HepG2 (cell line): ENCODE measurements around the gene GCG. TPM values are rescaled to one million over a fixed set of nuclear protein-coding genes. Genes with fewer than 3 reads are reported as not detected.

Experiments
- ATF2 ChIP-seq: sonication (generic); formaldehyde crosslinking; IDR thresholded peaks from 2 replicates; pipeline ENCODE4 v1.4.0; 2020; ENCODE audit warnings: missing genetic modification reagents
- CCAR2 ChIP-seq: fragments of 200-400 bp; formaldehyde crosslinking; optimal IDR thresholded peaks from 2 replicates; pipeline ENCODE3; 2018; ENCODE audit warnings: low read depth, mild to moderate bottlenecking, low read length, moderate library complexity
- E2F5 ChIP-seq: sonication (generic); formaldehyde crosslinking; conservative IDR thresholded peaks from 2 replicates; pipeline ENCODE4 v1.4.0; 2020; ENCODE audit warnings: missing genetic modification reagents
- ELF1 ChIP-seq: sonication (generic); formaldehyde crosslinking; IDR thresholded peaks from 2 replicates; pipeline ENCODE4 v1.4.0; 2020; ENCODE audit warnings: missing genetic modification reagents
- ELF4 ChIP-seq: sonication (generic); formaldehyde crosslinking; IDR thresholded peaks from 2 replicates; pipeline ENCODE4 v1.5.0; 2020; ENCODE audit warnings: missing genetic modification reagents, mild to moderate bottlenecking, moderate library complexity, borderline replicate concordance
- FOSL1 ChIP-seq: sonication (generic); formaldehyde crosslinking; IDR thresholded peaks from 2 replicates; pipeline ENCODE4 v1.9.0; 2021; ENCODE audit warnings: missing genetic modification reagents, borderline replicate concordance
- HHEX ChIP-seq: IDR thresholded peaks from 2 replicates; pipeline ENCODE4 v1.6.1; 2016; ENCODE audit warnings: control low read depth
- HIVEP1 ChIP-seq: sonication (generic); formaldehyde crosslinking; IDR thresholded peaks from 2 replicates; pipeline ENCODE4 v1.4.0; 2020; ENCODE audit warnings: mild to moderate bottlenecking, missing genetic modification reagents
- HNRNPLL ChIP-seq: fragments of 200-400 bp; formaldehyde crosslinking; IDR thresholded peaks from 2 replicates; pipeline ENCODE4 v1.6.1; 2017; ENCODE audit warnings: mild to moderate bottlenecking, low read depth, low read length; ENCODE audit not compliant: poor library complexity, severe bottlenecking
- MAFF ChIP-seq: IDR thresholded peaks from 2 replicates; pipeline ENCODE4 v1.6.1; 2011; ENCODE audit warnings: low read depth, low read length, improper control_type of control experiment
- MYNN ChIP-seq: sonication (generic); formaldehyde crosslinking; IDR thresholded peaks from 2 replicates; pipeline ENCODE4 v1.4.0; 2020; ENCODE audit warnings: mild to moderate bottlenecking, low read depth, missing genetic modification reagents
- RXRA ChIP-seq: sonication (generic); formaldehyde crosslinking; IDR thresholded peaks from 2 replicates; pipeline ENCODE4 v1.5.1; 2020; ENCODE audit warnings: missing genetic modification reagents
- THAP7 ChIP-seq: sonication (generic); formaldehyde crosslinking; IDR thresholded peaks from 2 replicates; pipeline ENCODE4 v1.8.1; 2023; ENCODE audit warnings: mild to moderate bottlenecking, missing genetic modification reagents
- ZNF543 ChIP-seq: sonication (generic); formaldehyde crosslinking; IDR thresholded peaks from 2 replicates; pipeline ENCODE4 v1.4.0; 2020; ENCODE audit warnings: mild to moderate bottlenecking, missing genetic modification reagents
- ZNF646 ChIP-seq: sonication (generic); formaldehyde crosslinking; IDR thresholded peaks from 2 replicates; pipeline ENCODE4 v1.9.0; 2021; ENCODE audit warnings: mild to moderate bottlenecking, missing genetic modification reagents
- ZSCAN9 ChIP-seq: IDR thresholded peaks from 2 replicates; pipeline ENCODE4 v1.6.1; 2016; ENCODE audit warnings: borderline replicate concordance
- polyA plus RNA-seq, 8 experiments: library from polyadenylated mRNA; depleted of rRNA in 3 of 8; stranded (reverse) in 7 of 8; unstranded in 1 of 8; fragments of >200 nt; fragmentation: Illumina TruSeq in 4 of 8; extraction: Trizol in 4 of 8; gene quantifications; 2 replicates each; pipeline versions ENCODE4 v1.2.1 to v1.2.3, GENCODE V29; 2011 to 2016; ENCODE audit warnings: low read depth in 4 of 8, missing spikeins in 1 of 8, mixed read lengths in 1 of 8; ENCODE audit not compliant: insufficient read depth in 1 of 8
- total RNA-seq, 5 experiments: library from RNA; depleted of rRNA; stranded (reverse); fragments of >200 nt; fragmentation: Illumina TruSeq; extraction: Trizol; gene quantifications; 2 replicates each; pipeline ENCODE4 v1.2.3, GENCODE V29; 2016; ENCODE audit warnings: low read depth in 1 of 5

Gene GCG
- total and polyA plus RNA-seq, 2 of the 13 experiments (the other 11 are each of a cell fraction or from before 2014, with no cell fraction given): not detected

GRCh38 chr2:162113776-162114168, 38.3 kb downstream of the GCG start (continued):
- no peak for TF ChIP-seq E2F5 (CRISPR knock-in tag)
- TF ChIP-seq ELF1 (CRISPR knock-in tag): peak; percentile 27; the same call in 1 of the 2 replicates
- no peak for TF ChIP-seq ZNF543 (CRISPR knock-in tag)
- peak; percentile 76; the same call in 1 of the 2 replicates for TF ChIP-seq RXRA (CRISPR knock-in tag)
- peak; percentile 98 for TF ChIP-seq ZSCAN9
- peak; percentile 74 for TF ChIP-seq MAFF
- no peak for TF ChIP-seq MYNN (CRISPR knock-in tag)
- peak; percentile 8; the same call in 1 of the 2 replicates for TF ChIP-seq HHEX (CRISPR knock-in tag)
- peak; percentile 92 for TF ChIP-seq ATF2
- TF ChIP-seq HNRNPLL: no peak
- TF ChIP-seq THAP7 (CRISPR knock-in tag): no peak
- TF ChIP-seq HIVEP1 (CRISPR knock-in tag): no peak
- peak; percentile 71; the same call in 1 of the 2 replicates for TF ChIP-seq ZNF646 (CRISPR knock-in tag)
- TF ChIP-seq FOSL1 (CRISPR knock-in tag): no peak
- no peak for TF ChIP-seq ELF4 (CRISPR knock-in tag)
- no peak for TF ChIP-seq CCAR2
